WTC11 (cell line): ENCODE results near the gene NGF. TPM values are rescaled to one million over a fixed set of nuclear protein-coding genes. Genes with fewer than 3 reads are reported as not detected.

Source experiments
- ATAC-seq: fragments of 200-7000 bp; cut with Tn5 transposase; 2 replicates; pipeline ENCODE4 v1.10.0; 2021; ENCODE audit warnings: mild to moderate bottlenecking, moderate library complexity
- CTCF ChIA-PET: fragments of 300-600 bp; sonication (Branson Sonifier 250); formaldehyde crosslinking; loops from one replicate; lab custom pipeline; 2021; ENCODE audit warnings: antibody characterized with exemption; lab: Charles Lee
- POLR2A ChIA-PET: fragments of 350-600 bp; sonication (Branson Sonifier 250); formaldehyde crosslinking; loops from one replicate; lab custom pipeline; 2021; ENCODE audit warnings: antibody characterized with exemption; lab: Charles Lee
- DNase-seq: peaks from one replicate; pipeline ENCODE4 v3.0.0; 2021; ENCODE audit warnings: low spot score
- H3K27ac Mint-ChIP-seq: 2 replicates; pipeline ENCODE4 v1.8.0; 2021; ENCODE audit warnings: mixed read lengths
- H3K27me3 Mint-ChIP-seq: 2 replicates; pipeline ENCODE4 v1.8.0; 2021; ENCODE audit warnings: low read depth, mild to moderate bottlenecking, moderate library complexity, mixed read lengths
- H3K36me3 Mint-ChIP-seq: 2 replicates; pipeline ENCODE4 v1.8.0; 2021; ENCODE audit warnings: mixed read lengths
- H3K4me1 Mint-ChIP-seq: 2 replicates; pipeline ENCODE4 v1.8.0; 2022; ENCODE audit warnings: mixed read lengths
- H3K4me3 Mint-ChIP-seq: 2 replicates; pipeline ENCODE4 v1.8.0; 2021; ENCODE audit warnings: mild to moderate bottlenecking, moderate library complexity, mixed read lengths
- H3K9me3 Mint-ChIP-seq: 2 replicates; pipeline ENCODE4 v1.8.0; 2021; ENCODE audit warnings: mixed read lengths
- CTCF ChIP-seq: fragments of 200-600 bp; IDR thresholded peaks from 2 replicates; pipeline ENCODE4 v1.8.0; 2022; ENCODE audit warnings: antibody characterized with exemption
- ETV6 ChIP-seq: sonication (generic); formaldehyde crosslinking; IDR thresholded peaks from 2 replicates; pipeline ENCODE4 v1.8.1; 2022; ENCODE audit warnings: mild to moderate bottlenecking, missing genetic modification reagents
- FOXP1 ChIP-seq: sonication (generic); formaldehyde crosslinking; IDR thresholded peaks from 2 replicates; pipeline ENCODE4 v1.8.0; 2022; ENCODE audit warnings: missing genetic modification reagents, mild to moderate bottlenecking, moderate library complexity, borderline replicate concordance
- KAT7 ChIP-seq: sonication (generic); formaldehyde crosslinking; IDR thresholded peaks from 2 replicates; pipeline ENCODE4 v1.8.1; 2023; ENCODE audit warnings: missing genetic modification reagents, mild to moderate bottlenecking, borderline replicate concordance
- RELA ChIP-seq: sonication (generic); formaldehyde crosslinking; IDR thresholded peaks from 2 replicates; pipeline ENCODE4 v1.8.1; 2022; ENCODE audit warnings: missing genetic modification reagents, mild to moderate bottlenecking, borderline replicate concordance
- TCF7 ChIP-seq: sonication (generic); formaldehyde crosslinking; IDR thresholded peaks from 2 replicates; pipeline ENCODE4 v1.8.0; 2022; ENCODE audit warnings: mild to moderate bottlenecking, low read depth, missing genetic modification reagents, moderate library complexity
- TEAD1 ChIP-seq: sonication (generic); formaldehyde crosslinking; IDR thresholded peaks from 2 replicates; pipeline ENCODE4 v1.8.0; 2022; ENCODE audit warnings: mild to moderate bottlenecking, missing genetic modification reagents
- TEAD4 ChIP-seq: sonication (generic); formaldehyde crosslinking; IDR thresholded peaks from 2 replicates; pipeline ENCODE4 v1.8.0; 2022; ENCODE audit warnings: mild to moderate bottlenecking, missing genetic modification reagents
- USF2 ChIP-seq: sonication (generic); formaldehyde crosslinking; IDR thresholded peaks from 2 replicates; pipeline ENCODE4 v1.8.1; 2023; ENCODE audit warnings: mild to moderate bottlenecking, missing genetic modification reagents, moderate library complexity
- ZBTB43 ChIP-seq: sonication (generic); formaldehyde crosslinking; IDR thresholded peaks from 2 replicates; pipeline ENCODE4 v1.8.1; 2023; ENCODE audit warnings: mild to moderate bottlenecking, missing genetic modification reagents
- ZNF263 ChIP-seq: sonication (generic); formaldehyde crosslinking; IDR thresholded peaks from 2 replicates; pipeline ENCODE4 v1.8.1; 2022; ENCODE audit warnings: low read depth, mild to moderate bottlenecking, moderate library complexity, missing genetic modification reagents
- ZNF396 ChIP-seq: fragments of 250-450 bp; sonication (Bioruptor Pico); IDR thresholded peaks from 2 replicates; pipeline ENCODE4 v1.8.0; 2021; ENCODE audit warnings: mild to moderate bottlenecking, moderate library complexity, borderline replicate concordance
- ZNF671 ChIP-seq: fragments of 250-450 bp; sonication (Bioruptor Pico); IDR thresholded peaks from 2 replicates; pipeline ENCODE4 v1.8.0; 2021; ENCODE audit warnings: mild to moderate bottlenecking
- total RNA-seq: library from RNA; stranded (reverse); gene quantifications from 3 replicates; pipeline ENCODE4 v1.2.3, GENCODE V29; 2021
- TF ChIP-seq, protein P1 (sequence below): sonication (generic); formaldehyde crosslinking; IDR thresholded peaks from 2 replicates; pipeline ENCODE4 v1.8.1; 2022; ENCODE audit warnings: low read depth, mild to moderate bottlenecking, moderate library complexity, missing genetic modification reagents, borderline replicate concordance
- TF ChIP-seq, protein P2 (sequence below): sonication (generic); formaldehyde crosslinking; IDR thresholded peaks from 2 replicates; pipeline ENCODE4 v1.8.1; 2023; ENCODE audit warnings: mild to moderate bottlenecking, missing genetic modification reagents, borderline replicate concordance
- TF ChIP-seq, protein P3 (sequence below): sonication (generic); formaldehyde crosslinking; conservative IDR thresholded peaks from 2 replicates; pipeline ENCODE4 v1.8.1; 2023; ENCODE audit warnings: mild to moderate bottlenecking, low read depth, missing genetic modification reagents, moderate library complexity

Gene NGF
- total RNA-seq, 1 experiment from 2014 or later, result 0.55 TPM

DNA sequence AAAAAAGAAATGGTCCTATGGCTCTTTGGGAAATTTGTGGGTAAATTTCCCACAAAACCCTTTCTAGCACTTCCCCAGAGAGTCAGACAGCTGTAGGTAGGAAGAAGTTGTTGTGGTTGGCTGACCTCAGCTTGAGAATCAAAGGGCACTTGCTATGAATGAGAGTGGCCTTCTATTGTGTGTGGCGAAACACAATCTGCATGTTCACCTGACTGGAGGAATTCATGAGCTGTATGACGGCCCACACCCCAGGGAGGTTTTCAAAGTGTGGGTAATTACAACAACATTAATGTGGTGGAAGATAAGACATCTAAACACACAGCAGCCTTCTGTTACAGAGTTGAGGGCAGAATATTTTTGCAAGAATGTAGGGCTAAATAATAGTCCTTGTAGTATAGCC lies 38.8 kb downstream of the NGF start (continued):
- no peak for TF ChIP-seq ZNF671 (CRISPR knock-in tag)
- TF ChIP-seq, protein P1, sequence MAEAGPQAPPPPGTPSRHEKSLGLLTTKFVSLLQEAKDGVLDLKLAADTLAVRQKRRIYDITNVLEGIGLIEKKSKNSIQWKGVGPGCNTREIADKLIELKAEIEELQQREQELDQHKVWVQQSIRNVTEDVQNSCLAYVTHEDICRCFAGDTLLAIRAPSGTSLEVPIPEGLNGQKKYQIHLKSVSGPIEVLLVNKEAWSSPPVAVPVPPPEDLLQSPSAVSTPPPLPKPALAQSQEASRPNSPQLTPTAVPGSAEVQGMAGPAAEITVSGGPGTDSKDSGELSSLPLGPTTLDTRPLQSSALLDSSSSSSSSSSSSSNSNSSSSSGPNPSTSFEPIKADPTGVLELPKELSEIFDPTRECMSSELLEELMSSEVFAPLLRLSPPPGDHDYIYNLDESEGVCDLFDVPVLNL (CRISPR knock-in tag), result no peak
- TF ChIP-seq TEAD1 (CRISPR knock-in tag), result no peak
- TF ChIP-seq RELA (CRISPR knock-in tag), result no peak

DNA sequence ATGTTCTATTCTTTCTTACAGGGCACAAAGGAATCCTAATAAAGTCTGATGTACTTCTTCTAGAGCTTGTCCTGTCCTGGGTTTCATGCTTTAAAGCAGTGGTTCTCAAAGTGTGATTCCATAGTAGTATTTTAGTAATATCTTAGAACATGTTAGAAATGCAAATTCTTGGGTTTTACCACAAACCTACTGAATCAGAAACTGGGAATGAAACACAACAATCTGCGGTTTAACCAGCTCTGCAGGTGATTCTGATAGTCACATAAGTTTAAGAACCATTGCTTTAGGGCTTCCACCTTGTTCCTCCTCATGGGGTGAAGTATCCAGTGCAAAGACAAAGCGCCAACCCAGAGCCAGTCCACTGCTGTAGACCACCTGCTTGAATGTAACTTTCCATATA lies 41.1 kb downstream of the NGF start:
- Mint-ChIP-seq H3K4me1 (peaks cover 32% of the 10 kb centered on the region), H3K27ac (no peak overlapping the region), H3K36me3 (no peaks in the 10 kb centered on the region), H3K4me3 (no peak overlapping the region), H3K27me3 (no peaks in the 10 kb centered on the region), H3K9me3 (no peaks in the 10 kb centered on the region)
- TF ChIP-seq, protein P2, sequence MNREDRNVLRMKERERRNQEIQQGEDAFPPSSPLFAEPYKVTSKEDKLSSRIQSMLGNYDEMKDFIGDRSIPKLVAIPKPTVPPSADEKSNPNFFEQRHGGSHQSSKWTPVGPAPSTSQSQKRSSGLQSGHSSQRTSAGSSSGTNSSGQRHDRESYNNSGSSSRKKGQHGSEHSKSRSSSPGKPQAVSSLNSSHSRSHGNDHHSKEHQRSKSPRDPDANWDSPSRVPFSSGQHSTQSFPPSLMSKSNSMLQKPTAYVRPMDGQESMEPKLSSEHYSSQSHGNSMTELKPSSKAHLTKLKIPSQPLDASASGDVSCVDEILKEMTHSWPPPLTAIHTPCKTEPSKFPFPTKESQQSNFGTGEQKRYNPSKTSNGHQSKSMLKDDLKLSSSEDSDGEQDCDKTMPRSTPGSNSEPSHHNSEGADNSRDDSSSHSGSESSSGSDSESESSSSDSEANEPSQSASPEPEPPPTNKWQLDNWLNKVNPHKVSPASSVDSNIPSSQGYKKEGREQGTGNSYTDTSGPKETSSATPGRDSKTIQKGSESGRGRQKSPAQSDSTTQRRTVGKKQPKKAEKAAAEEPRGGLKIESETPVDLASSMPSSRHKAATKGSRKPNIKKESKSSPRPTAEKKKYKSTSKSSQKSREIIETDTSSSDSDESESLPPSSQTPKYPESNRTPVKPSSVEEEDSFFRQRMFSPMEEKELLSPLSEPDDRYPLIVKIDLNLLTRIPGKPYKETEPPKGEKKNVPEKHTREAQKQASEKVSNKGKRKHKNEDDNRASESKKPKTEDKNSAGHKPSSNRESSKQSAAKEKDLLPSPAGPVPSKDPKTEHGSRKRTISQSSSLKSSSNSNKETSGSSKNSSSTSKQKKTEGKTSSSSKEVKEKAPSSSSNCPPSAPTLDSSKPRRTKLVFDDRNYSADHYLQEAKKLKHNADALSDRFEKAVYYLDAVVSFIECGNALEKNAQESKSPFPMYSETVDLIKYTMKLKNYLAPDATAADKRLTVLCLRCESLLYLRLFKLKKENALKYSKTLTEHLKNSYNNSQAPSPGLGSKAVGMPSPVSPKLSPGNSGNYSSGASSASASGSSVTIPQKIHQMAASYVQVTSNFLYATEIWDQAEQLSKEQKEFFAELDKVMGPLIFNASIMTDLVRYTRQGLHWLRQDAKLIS, result no peak
- TF ChIP-seq, protein P3, sequence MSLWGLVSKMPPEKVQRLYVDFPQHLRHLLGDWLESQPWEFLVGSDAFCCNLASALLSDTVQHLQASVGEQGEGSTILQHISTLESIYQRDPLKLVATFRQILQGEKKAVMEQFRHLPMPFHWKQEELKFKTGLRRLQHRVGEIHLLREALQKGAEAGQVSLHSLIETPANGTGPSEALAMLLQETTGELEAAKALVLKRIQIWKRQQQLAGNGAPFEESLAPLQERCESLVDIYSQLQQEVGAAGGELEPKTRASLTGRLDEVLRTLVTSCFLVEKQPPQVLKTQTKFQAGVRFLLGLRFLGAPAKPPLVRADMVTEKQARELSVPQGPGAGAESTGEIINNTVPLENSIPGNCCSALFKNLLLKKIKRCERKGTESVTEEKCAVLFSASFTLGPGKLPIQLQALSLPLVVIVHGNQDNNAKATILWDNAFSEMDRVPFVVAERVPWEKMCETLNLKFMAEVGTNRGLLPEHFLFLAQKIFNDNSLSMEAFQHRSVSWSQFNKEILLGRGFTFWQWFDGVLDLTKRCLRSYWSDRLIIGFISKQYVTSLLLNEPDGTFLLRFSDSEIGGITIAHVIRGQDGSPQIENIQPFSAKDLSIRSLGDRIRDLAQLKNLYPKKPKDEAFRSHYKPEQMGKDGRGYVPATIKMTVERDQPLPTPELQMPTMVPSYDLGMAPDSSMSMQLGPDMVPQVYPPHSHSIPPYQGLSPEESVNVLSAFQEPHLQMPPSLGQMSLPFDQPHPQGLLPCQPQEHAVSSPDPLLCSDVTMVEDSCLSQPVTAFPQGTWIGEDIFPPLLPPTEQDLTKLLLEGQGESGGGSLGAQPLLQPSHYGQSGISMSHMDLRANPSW (CRISPR knock-in tag), result no peak
- TF ChIP-seq ZNF396 (CRISPR knock-in tag) (no peak), TEAD4 (CRISPR knock-in tag) (no peak), ETV6 (CRISPR knock-in tag) (no peak), FOXP1 (CRISPR knock-in tag) (no peak), ZNF263 (CRISPR knock-in tag) (no peak), CTCF (no peak), USF2 (no peak), TCF7 (no peak), KAT7 (no peak), ZBTB43 (CRISPR knock-in tag) (no peak)
- no peak for DNase-seq
- no peak for ATAC-seq
- ChIA-PET POLR2A (no interaction called here), CTCF (interaction anchor here (1.0 to 1.7 kb wide), 5 partner anchors 12 to 184 kb away, joined by 3 to 9 read pairs (median 4); no protein-coding TSS in a partner anchor)
